ENCODE results near the gene SLC44A1.

The SLC44A1 gene

DNA sequence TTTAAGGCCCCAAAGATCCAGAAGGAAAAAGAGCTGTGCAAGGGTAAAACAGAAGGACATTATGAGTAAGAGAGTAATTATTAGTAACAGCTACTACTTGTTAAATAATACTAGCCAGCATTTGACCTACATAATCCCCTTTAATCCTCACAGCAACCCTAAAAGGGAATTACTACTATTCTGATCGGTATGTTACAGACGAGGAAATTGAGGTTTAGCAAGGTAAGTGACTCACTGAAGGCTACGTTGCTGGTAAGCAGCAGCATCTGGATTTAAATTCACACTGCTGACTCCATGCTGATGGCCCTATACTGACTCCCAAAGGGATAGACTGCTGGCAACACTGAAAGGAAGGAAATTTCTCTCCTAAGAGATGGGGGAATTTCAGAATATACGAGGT, 199.7 kb downstream of the SLC44A1 start:
- no peak for DNase-seq (ENCODE audit: low read depth)
- TF ChIP-seq, protein P1, sequence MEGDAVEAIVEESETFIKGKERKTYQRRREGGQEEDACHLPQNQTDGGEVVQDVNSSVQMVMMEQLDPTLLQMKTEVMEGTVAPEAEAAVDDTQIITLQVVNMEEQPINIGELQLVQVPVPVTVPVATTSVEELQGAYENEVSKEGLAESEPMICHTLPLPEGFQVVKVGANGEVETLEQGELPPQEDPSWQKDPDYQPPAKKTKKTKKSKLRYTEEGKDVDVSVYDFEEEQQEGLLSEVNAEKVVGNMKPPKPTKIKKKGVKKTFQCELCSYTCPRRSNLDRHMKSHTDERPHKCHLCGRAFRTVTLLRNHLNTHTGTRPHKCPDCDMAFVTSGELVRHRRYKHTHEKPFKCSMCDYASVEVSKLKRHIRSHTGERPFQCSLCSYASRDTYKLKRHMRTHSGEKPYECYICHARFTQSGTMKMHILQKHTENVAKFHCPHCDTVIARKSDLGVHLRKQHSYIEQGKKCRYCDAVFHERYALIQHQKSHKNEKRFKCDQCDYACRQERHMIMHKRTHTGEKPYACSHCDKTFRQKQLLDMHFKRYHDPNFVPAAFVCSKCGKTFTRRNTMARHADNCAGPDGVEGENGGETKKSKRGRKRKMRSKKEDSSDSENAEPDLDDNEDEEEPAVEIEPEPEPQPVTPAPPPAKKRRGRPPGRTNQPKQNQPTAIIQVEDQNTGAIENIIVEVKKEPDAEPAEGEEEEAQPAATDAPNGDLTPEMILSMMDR (IDR thresholded peaks at IDR 0.05; ENCODE audit: low read length, missing control alignments) = no peak
- H3K4me3 ChIP-seq (replicated peaks; ENCODE audit: low read depth, low read length) = no peak overlapping the region

DNA sequence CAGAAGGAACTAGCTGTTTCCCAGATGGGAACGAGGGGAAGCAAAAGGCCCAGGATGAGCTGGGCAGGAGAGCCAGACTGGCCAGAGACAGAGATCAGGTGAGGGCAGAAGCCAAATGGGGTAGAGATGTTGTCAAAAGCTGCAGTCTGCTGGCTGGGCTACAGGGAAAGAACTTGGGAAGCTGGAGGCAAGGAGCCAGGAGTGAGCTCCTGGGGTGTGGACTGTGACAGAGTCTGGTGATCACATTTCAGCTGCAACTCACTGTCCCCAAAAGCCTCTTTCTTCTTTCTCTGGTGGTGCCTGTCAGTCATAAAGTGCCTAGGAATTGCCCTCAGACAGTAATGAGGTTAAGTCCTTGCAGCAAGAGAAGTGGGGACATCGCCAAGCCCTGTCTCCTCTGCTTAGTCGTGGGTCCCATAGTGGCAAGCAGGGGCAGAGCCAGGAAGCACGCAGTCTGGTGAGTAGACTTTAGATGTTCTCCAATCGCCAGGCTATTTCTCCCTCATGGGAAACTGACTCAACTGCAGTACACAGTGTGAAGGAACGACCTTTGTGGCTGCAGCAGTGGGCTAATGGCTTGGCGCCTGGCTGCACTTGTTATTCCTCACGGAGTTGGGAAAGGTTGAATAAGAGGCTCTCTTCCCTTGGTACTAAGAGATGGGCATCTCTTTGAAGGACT, 200.9 kb downstream of the SLC44A1 start:
- DNase-seq (ENCODE audit: low read depth) = no peak
- TF ChIP-seq, protein P1 (IDR thresholded peaks at IDR 0.05; ENCODE audit: low read length, missing control alignments) = no peak
- no peak overlapping the region for H3K4me3 ChIP-seq (replicated peaks; ENCODE audit: low read depth, low read length)

DNA sequence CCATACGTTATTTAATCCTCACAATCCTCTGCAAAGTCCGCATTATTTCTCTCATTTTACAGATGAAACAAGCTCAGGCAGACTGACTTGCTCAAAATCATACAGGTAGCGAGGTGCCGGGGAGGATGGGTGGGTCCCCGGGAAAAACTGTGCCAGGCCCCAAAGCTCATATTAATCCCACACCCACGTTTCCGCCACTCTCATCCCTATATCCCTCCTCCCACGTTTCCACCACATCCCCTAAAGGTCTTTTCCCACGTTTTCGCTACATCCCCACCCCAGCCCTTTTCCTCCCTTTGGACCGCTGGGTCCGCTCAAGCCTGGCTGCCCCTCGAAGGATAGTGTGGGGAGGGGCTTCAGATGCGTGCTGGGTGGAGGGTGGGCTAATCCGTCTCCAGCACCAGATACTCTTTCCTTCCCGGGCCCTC, 202.9 kb downstream of the SLC44A1 start:
- TF ChIP-seq, protein P1 (IDR thresholded peaks at IDR 0.05; ENCODE audit: low read length, missing control alignments) = no peak
- no peak for DNase-seq (ENCODE audit: low read depth)
- H3K4me3 ChIP-seq (replicated peaks; ENCODE audit: low read depth, low read length) = peak overlapping the region; percentile 86

DNA sequence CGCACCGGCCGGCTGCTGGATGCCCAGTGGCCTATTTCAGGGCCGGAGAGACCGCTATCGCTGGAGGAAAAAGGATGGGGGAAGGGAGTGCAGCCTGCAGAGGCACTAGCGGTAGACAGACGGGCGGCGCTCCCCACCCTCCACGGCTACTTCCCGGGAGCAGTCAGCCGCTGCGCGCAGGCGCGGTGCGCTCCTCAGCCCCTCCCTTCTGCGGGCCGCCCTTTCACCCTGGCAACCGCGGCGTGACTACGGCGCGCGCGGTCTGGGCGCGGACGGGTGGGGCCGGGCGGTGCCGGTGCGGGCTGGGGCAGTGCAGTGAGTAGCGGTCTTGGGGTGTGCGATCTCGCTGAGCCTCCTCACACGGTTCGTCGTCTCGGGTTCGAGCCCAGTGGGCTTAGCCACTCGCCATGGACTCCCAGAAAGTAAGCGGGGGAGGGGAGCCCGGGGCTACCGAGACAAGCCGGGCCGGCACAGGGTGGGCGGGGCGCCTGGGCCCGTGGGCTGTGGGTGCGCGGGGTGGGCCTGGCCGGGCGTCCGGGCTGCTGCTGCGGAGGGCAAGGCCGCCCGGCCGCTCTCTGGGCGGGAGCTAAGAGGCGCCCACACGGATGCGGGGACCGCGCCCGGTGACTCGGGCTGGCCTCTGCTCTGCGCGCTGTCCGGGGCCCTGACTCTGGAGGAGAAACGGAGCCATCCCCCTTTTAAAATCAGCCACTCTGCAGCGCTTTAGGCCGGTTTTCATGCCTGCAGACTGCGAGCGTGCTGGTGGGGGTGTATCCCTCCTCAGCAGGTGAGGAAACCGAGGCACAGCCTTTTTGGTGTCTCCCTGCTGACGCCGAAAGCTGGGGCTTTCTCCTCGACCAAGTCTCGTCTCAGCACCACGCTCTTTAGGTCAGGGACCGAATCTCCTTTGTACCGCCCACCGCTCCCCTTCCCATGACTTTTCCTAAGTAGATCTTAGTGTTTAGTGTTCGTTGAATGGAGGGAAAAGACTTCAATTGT, 203.7 kb downstream of the SLC44A1 start, which contains the start of gene FSD1L:
Gene FSD1L, plus strand, starts transcription at position 221 of the 999 bp plus-strand sequence. Its CDS starts 187 bp downstream, at position 408.
- DNase-seq (ENCODE audit: low read depth) = peak; percentile 96
- TF ChIP-seq, protein P1 (IDR thresholded peaks at IDR 0.05; ENCODE audit: low read length, missing control alignments) = peak; percentile 58
- peak within 1 kb of the TSS; percentile 86 for H3K4me3 ChIP-seq (replicated peaks; ENCODE audit: low read depth, low read length)

DNA sequence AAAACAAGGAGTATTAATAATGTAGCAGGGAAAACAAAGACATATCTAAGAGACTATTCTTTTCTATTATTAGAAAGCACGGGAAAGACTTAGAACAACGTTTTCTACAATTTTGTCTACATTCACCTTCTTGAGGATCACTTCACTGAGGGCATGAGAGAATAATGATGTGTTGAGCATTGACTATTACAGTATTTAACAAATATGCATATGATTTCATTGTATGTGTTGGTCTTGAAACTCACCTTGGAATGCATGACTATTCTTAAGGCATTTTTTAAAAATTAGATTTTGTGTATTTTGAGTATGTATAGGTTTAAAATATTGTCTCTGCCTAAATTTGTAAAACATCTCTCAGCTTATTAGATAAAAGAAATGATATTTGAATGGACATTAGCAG, 204.6 kb downstream of the SLC44A1 start:
- peak overlapping the region; percentile 86 for H3K4me3 ChIP-seq (replicated peaks; ENCODE audit: low read depth, low read length)
- no peak for DNase-seq (ENCODE audit: low read depth)
- TF ChIP-seq, protein P1 (IDR thresholded peaks at IDR 0.05; ENCODE audit: low read length, missing control alignments) = no peak

DNA sequence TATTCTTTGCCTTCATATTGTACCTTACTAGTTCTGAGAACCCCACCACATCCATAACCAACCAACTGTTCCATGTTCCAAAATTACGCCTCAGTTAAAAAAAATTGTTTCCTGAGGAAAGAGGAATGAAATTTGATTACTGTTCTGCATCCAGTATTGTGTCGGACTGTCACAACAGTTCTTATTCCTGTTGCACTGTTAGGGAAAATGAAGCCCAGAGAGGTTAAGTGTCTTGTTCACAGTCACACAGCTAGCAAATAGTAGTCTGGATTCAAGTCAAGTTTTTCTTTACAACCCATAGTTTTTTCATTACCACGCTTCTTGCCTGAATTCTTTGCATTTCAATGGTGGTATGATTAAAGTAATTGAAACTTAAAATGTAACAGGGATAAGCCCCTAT, 207.7 kb downstream of the SLC44A1 start:
- no peak overlapping the region for H3K4me3 ChIP-seq (replicated peaks; ENCODE audit: low read depth, low read length)
- no peak for DNase-seq (ENCODE audit: low read depth)
- TF ChIP-seq, protein P1 (IDR thresholded peaks at IDR 0.05; ENCODE audit: low read length, missing control alignments) = no peak

All from fibroblast of pulmonary artery (primary cell).